Fibroblast of lung (primary cell): ENCODE data around the gene PTPRM. TPM values are rescaled to one million over a fixed set of nuclear protein-coding genes. Genes with fewer than 3 reads are reported as not detected.
A peak's percentile ranks its signal among the peaks of the same experiment; 100 is the strongest.

ENCODE experiments used
- DNase-seq, 2 donors: peaks; one replicate each; pipeline versions ENCODE4 v3.0.0 to v3.0.0-alpha.2; 2010; ENCODE audit warnings: low read depth in 2 of 2
- H2AFZ ChIP-seq: 2 replicates; pipeline ENCODE4 v1.5.1; 2012; ENCODE audit warnings: low read length, control low read depth, inconsistent platforms
- H3K27ac ChIP-seq: 2 replicates; pipeline ENCODE4 v1.5.1; 2011; ENCODE audit warnings: low read length, control low read depth; ENCODE audit not compliant: insufficient read depth
- H3K27me3 ChIP-seq: 2 replicates; pipeline ENCODE4 v1.5.1; 2011; ENCODE audit warnings: mild to moderate bottlenecking, low read length; ENCODE audit not compliant: control insufficient read depth, insufficient read depth
- H3K36me3 ChIP-seq: 2 replicates; pipeline ENCODE4 v1.5.1; 2011; ENCODE audit warnings: low read length; ENCODE audit not compliant: control insufficient read depth, insufficient read depth
- H3K4me1 ChIP-seq: 2 replicates; pipeline ENCODE4 v1.5.1; 2011; ENCODE audit warnings: low read length; ENCODE audit not compliant: control insufficient read depth, insufficient read depth; ENCODE audit errors: extremely low read depth
- H3K4me2 ChIP-seq: 2 replicates; pipeline ENCODE4 v1.5.1; 2011; ENCODE audit warnings: low read length, control low read depth; ENCODE audit not compliant: insufficient read depth; ENCODE audit errors: extremely low read depth
- H3K4me3 ChIP-seq, 4 experiments: fragments of 200-600 bp in 1 of 4; sonication (generic) in 1 of 4; replicated peaks in 1 of 4; 2 replicates each; pipeline ENCODE4 v1.5.1; 2011 to 2016; ENCODE audit warnings: low read length in 4 of 4, low read depth in 3 of 4, mild to moderate bottlenecking in 3 of 4, control low read depth in 2 of 4, inconsistent platforms in 1 of 4, mixed read lengths in 1 of 4; ENCODE audit not compliant: insufficient read depth in 1 of 4; ENCODE audit errors: control extremely low read depth in 1 of 4
- H3K79me2 ChIP-seq: 2 replicates; pipeline ENCODE4 v1.5.1; 2012; ENCODE audit warnings: mild to moderate bottlenecking, low read length, inconsistent platforms; ENCODE audit not compliant: control insufficient read depth, insufficient read depth
- H3K9ac ChIP-seq: 2 replicates; pipeline ENCODE4 v1.5.1; 2011; ENCODE audit warnings: mild to moderate bottlenecking, low read length, control low read depth; ENCODE audit not compliant: insufficient read depth
- H3K9me3 ChIP-seq: 2 replicates; pipeline ENCODE4 v1.5.1; 2012; ENCODE audit warnings: low read depth, low read length; ENCODE audit not compliant: control insufficient read depth, insufficient read depth
- H4K20me1 ChIP-seq: 2 replicates; pipeline ENCODE4 v1.5.1; 2011; ENCODE audit warnings: low read length; ENCODE audit not compliant: control insufficient read depth, insufficient read depth; ENCODE audit errors: extremely low read depth
- CTCF ChIP-seq, 2 donors: IDR thresholded peaks in 1 of 2; conservative IDR thresholded peaks in 1 of 2; 1 replicate in 1 of 2; 2 replicates in 1 of 2; pipeline ENCODE4 v1.5.1; 2011 to 2012; ENCODE audit warnings: low read length in 2 of 2, control low read depth in 1 of 2, inconsistent platforms in 1 of 2, low read depth in 1 of 2, mild to moderate bottlenecking in 1 of 2
- EZH2 ChIP-seq: IDR thresholded peaks from 2 replicates; pipeline ENCODE4 v1.5.1; 2012; ENCODE audit warnings: low read length, control low read depth, mild to moderate bottlenecking; ENCODE audit errors: missing control alignments
- polyA minus RNA-seq: library from RNA; depleted of rRNA, polyadenylated mRNA; stranded (reverse); fragments of >200 nt; gene quantifications from 2 replicates; pipeline ENCODE4 v1.2.3, GENCODE V29; 2011; ENCODE audit warnings: low replicate concordance
- polyA plus RNA-seq, 2 donors: library from polyadenylated mRNA; depleted of rRNA in 1 of 2; stranded (reverse) in 1 of 2; unstranded in 1 of 2; fragments of >200 nt; gene quantifications; 2 replicates each; pipeline ENCODE4 v1.2.1, GENCODE V29; 2011 to 2012; ENCODE audit warnings: missing spikeins in 1 of 2
- total RNA-seq: library from RNA; depleted of rRNA; stranded (reverse); fragments of >200 nt; gene quantifications from 2 replicates; pipeline ENCODE4 v1.2.1, GENCODE V29; 2014

The PTPRM gene
- total RNA-seq (42.9 and 87.0 TPM in 2 replicates), polyA plus RNA-seq (61.9 and 86.6 TPM in 2 replicates), polyA minus RNA-seq (50.7 and 73.9 TPM in 2 replicates)
- 31.3 and 36.9 TPM in 2 replicates for polyA plus RNA-seq (2012)

GRCh38 chr18:7566567-7567473 is at the start of gene PTPRM:
Gene PTPRM, plus strand, starts transcription at chr18:7567316. Its CDS starts 503 bp downstream, at chr18:7567819.
- peak within 1 kb of the TSS; percentile 80 for H2AFZ ChIP-seq
- H3K27ac ChIP-seq = peak within 1 kb of the TSS; percentile 80
- H3K4me3 ChIP-seq = peak within 1 kb of the TSS; percentile 73 to 79 (median 78)
- DNase-seq = peak; percentile 76
- H3K4me1 ChIP-seq = peaks cover 3% of the 10 kb centered on the region
- H3K9me3 ChIP-seq = no peaks in the 10 kb centered on the region
- H4K20me1 ChIP-seq = no peaks in the 10 kb centered on the region
- peaks cover 10% of the 10 kb centered on the region for H3K79me2 ChIP-seq
- no peaks in the 10 kb centered on the region for H3K27me3 ChIP-seq
- TF ChIP-seq EZH2 (no peak), CTCF (conservative IDR thresholded peaks at IDR 0.05 in 1 of 2, IDR thresholded peaks at IDR 0.05 in 1 of 2; ENCODE audit: low read depth in 1 of 2, low read length in 2 of 2) (no peak)
- H3K36me3 ChIP-seq = no peaks in the 10 kb centered on the region
- H3K4me2 ChIP-seq = peak within 1 kb of the TSS; percentile 89
- peak within 1 kb of the TSS; percentile 88 for H3K9ac ChIP-seq

GRCh38 chr18:7517852-7518251 is 49.3 kb upstream of the PTPRM start:
- Histone ChIP-seq H3K36me3 (no peaks in the 10 kb centered on the region), H3K79me2 (no peaks in the 10 kb centered on the region), H3K27ac (no peak overlapping the region), H4K20me1 (no peaks in the 10 kb centered on the region), H3K9ac (no peak overlapping the region), H3K4me3 (no peak overlapping the region), H3K4me2 (no peak overlapping the region), H3K9me3 (no peaks in the 10 kb centered on the region), H2AFZ (no peak overlapping the region), H3K27me3 (peaks cover 3% of the 10 kb centered on the region), H3K4me1 (no peaks in the 10 kb centered on the region)
- TF ChIP-seq CTCF (conservative IDR thresholded peaks at IDR 0.05 in 1 of 2, IDR thresholded peaks at IDR 0.05 in 1 of 2; ENCODE audit: low read depth in 1 of 2, low read length in 2 of 2) = no peak
- TF ChIP-seq EZH2 = no peak
- DNase-seq = no peak

- Histone ChIP-seq H2AFZ (no peak overlapping the region), H3K4me3 (no peak overlapping the region)
These were observed 46.8 kb upstream of the PTPRM start for GRCh38 chr18:7520200-7520785.

More at GRCh38 chr18:7520200-7520785, 46.8 kb upstream of the PTPRM start:
- H3K9ac ChIP-seq = no peak overlapping the region
- TF ChIP-seq EZH2 = no peak
- TF ChIP-seq CTCF (conservative IDR thresholded peaks at IDR 0.05 in 1 of 2, IDR thresholded peaks at IDR 0.05 in 1 of 2; ENCODE audit: low read depth in 1 of 2, low read length in 2 of 2) = no peak
- H3K79me2 ChIP-seq = no peaks in the 10 kb centered on the region
- H3K9me3 ChIP-seq = no peaks in the 10 kb centered on the region
- H3K36me3 ChIP-seq = no peaks in the 10 kb centered on the region
- H4K20me1 ChIP-seq = no peaks in the 10 kb centered on the region
- H3K27me3 ChIP-seq = peaks cover 3% of the 10 kb centered on the region
- no peak overlapping the region for H3K27ac ChIP-seq
- no peak overlapping the region for H3K4me2 ChIP-seq
- no peak for DNase-seq
- no peaks in the 10 kb centered on the region for H3K4me1 ChIP-seq
